MM.1S (cell line): Measurements from ENCODE around the gene PMVK.

Source experiments
- CTCF ChIP-seq: fragments of 300-600 bp; sonication (generic); IDR thresholded peaks from 2 replicates; pipeline ENCODE4 v1.5.1; 2016; ENCODE audit warnings: antibody characterized with exemption, low read length, mixed read lengths
- EZH2 ChIP-seq: fragments of 300-600 bp; sonication (generic); optimal IDR thresholded peaks from 2 replicates; pipeline ENCODE3; 2017; ENCODE audit warnings: low read depth, mild to moderate bottlenecking, antibody characterized with exemption, low read length, mixed read lengths

- TF ChIP-seq CTCF (no peak), EZH2 (no peak)
Observed at GRCh38 chr1:154952664-154953063, 16.1 kb upstream of the PMVK start.
